Astrocyte (in vitro differentiated cells and primary cell): Measurements from ENCODE around the gene GZMM.

ENCODE experiments used
- EZH2 ChIP-seq: IDR thresholded peaks from 2 replicates; pipeline ENCODE4 v1.6.1; 2012; ENCODE audit warnings: mild to moderate bottlenecking, low read length, inconsistent platforms; ENCODE audit not compliant: insufficient read depth
- TF ChIP-seq, protein P1 (sequence below): IDR thresholded peaks from 2 replicates; pipeline ENCODE4 v1.5.1; 2011; ENCODE audit warnings: low read depth, mild to moderate bottlenecking, inconsistent platforms, low read length, moderate library complexity; ENCODE audit not compliant: insufficient read depth

DNA sequence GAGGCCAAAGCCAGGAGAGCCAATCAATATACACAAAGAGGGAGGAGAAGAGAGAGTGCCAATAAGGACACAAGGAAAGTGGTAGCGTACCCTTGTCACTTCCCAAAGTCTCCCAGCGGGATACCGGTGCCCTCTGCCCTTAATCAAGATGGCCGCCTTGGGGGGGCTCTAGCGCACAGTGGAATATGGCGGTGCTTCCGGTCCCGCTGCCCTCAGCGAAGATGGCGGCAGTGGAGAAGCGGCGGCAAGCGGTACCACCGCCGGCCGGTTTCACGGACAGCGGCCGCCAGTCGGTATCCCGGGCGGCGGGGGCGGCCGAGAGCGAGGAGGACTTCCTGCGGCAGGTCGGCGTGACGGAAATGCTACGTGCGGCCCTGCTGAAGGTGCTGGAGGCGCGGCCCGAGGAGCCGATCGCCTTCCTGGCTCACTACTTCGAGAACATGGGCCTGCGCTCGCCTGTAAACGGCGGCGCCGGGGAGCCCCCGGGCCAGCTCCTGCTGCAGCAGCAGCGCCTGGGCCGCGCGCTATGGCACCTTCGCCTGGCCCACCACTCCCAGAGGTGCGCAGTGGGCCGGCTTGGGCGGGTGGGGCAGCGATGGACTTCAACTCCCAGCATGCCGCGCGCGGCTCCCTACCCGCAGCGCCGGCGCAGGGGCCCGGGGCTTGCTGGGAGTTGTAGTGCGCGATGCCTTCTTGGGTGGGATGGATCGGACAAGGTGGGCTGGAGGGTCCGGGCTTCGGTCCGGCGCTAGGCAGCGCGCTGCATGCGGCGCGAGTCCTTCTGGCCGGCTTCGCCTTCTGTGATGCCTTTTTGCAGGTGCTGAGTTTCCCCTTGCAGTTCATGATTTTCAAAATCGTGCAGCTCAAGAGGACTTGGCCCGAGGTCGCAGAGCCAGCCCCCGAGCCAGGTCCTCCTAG, 36.3 kb upstream of the GZMM start, which contains the start of gene TPGS1:
- TF ChIP-seq, protein P1, sequence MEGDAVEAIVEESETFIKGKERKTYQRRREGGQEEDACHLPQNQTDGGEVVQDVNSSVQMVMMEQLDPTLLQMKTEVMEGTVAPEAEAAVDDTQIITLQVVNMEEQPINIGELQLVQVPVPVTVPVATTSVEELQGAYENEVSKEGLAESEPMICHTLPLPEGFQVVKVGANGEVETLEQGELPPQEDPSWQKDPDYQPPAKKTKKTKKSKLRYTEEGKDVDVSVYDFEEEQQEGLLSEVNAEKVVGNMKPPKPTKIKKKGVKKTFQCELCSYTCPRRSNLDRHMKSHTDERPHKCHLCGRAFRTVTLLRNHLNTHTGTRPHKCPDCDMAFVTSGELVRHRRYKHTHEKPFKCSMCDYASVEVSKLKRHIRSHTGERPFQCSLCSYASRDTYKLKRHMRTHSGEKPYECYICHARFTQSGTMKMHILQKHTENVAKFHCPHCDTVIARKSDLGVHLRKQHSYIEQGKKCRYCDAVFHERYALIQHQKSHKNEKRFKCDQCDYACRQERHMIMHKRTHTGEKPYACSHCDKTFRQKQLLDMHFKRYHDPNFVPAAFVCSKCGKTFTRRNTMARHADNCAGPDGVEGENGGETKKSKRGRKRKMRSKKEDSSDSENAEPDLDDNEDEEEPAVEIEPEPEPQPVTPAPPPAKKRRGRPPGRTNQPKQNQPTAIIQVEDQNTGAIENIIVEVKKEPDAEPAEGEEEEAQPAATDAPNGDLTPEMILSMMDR = no peak
- TF ChIP-seq EZH2 = no peak
